Cardiac muscle cell (in vitro differentiated cells and primary cell): ENCODE data around the gene PXK. TPM values are rescaled to one million over a fixed set of nuclear protein-coding genes. Genes with fewer than 3 reads are reported as not detected.
A peak's percentile ranks its signal among the peaks of the same experiment; 100 is the strongest.

Experiments
- DNase-seq, 2 donors: peaks; one replicate each; pipeline versions ENCODE4 v3.0.0 to v3.0.0-alpha.2; 2010 to 2017; ENCODE audit warnings: low read depth in 1 of 2, low spot score in 1 of 2
- H3K27ac ChIP-seq: fragments of 200-600 bp; sonication (generic); 2 replicates; pipeline ENCODE4 v1.5.1; 2016
- H3K27me3 ChIP-seq: fragments of 200-600 bp; sonication (generic); 2 replicates; pipeline ENCODE4 v1.6.0; 2016; ENCODE audit warnings: control low read depth
- H3K36me3 ChIP-seq: fragments of 200-600 bp; sonication (generic); 2 replicates; pipeline ENCODE4 v1.5.1; 2016; ENCODE audit warnings: control low read depth
- H3K4me1 ChIP-seq: fragments of 200-600 bp; sonication (generic); 2 replicates; pipeline ENCODE4 v1.8.1; 2017; ENCODE audit warnings: low read depth, mild to moderate bottlenecking, mixed run types
- H3K4me3 ChIP-seq: fragments of 200-600 bp; sonication (generic); 2 replicates; pipeline ENCODE4 v1.5.1; 2016; ENCODE audit warnings: mild to moderate bottlenecking
- H3K9me3 ChIP-seq: fragments of 200-600 bp; sonication (generic); 2 replicates; pipeline ENCODE4 v1.5.1; 2017; ENCODE audit warnings: low read depth, mild to moderate bottlenecking, control low read depth
- CTCF ChIP-seq: IDR thresholded peaks from 2 replicates; pipeline ENCODE4 v1.5.1; 2012; ENCODE audit warnings: low read depth, mild to moderate bottlenecking, low read length
- polyA plus RNA-seq: library from polyadenylated mRNA; unstranded; fragments of >200 nt; fragmentation: Nextera tagmentation; extraction: Ambion mirVana; gene quantifications from 2 replicates; pipeline ENCODE4 v1.2.1, GENCODE V29; 2016
- total RNA-seq: library from RNA; depleted of rRNA; stranded (reverse); fragments of >200 nt; gene quantifications from 2 replicates; pipeline ENCODE4 v1.2.3, GENCODE V29; 2016

The PXK gene
- total and polyA plus RNA-seq, 2 experiments from 2014 or later = 18.1 to 26.8 TPM

- no peak for TF ChIP-seq CTCF
- no peaks in the 10 kb centered on the region for H3K4me1 ChIP-seq
- H3K36me3 ChIP-seq = no peaks in the 10 kb centered on the region
- H3K9me3 ChIP-seq = no peaks in the 10 kb centered on the region
- no peak overlapping the region for H3K4me3 ChIP-seq
- no peaks in the 10 kb centered on the region for H3K27me3 ChIP-seq
- DNase-seq = no peak
- no peak overlapping the region for H3K27ac ChIP-seq
Measured at GRCh38 chr3:58441514-58442450, 109.1 kb downstream of the PXK start.

- Histone ChIP-seq H3K27ac (no peak overlapping the region), H3K4me1 (no peaks in the 10 kb centered on the region), H3K36me3 (no peaks in the 10 kb centered on the region), H3K27me3 (no peaks in the 10 kb centered on the region), H3K4me3 (no peak overlapping the region), H3K9me3 (no peaks in the 10 kb centered on the region)
- no peak for DNase-seq
- TF ChIP-seq CTCF = no peak
Measured at GRCh38 chr3:58452176-58452575, 119.5 kb downstream of the PXK start.

- H3K4me1 ChIP-seq = no peaks in the 10 kb centered on the region
- no peaks in the 10 kb centered on the region for H3K9me3 ChIP-seq
- no peak overlapping the region for H3K4me3 ChIP-seq
- no peak for DNase-seq
- H3K27ac ChIP-seq = no peak overlapping the region
- no peaks in the 10 kb centered on the region for H3K27me3 ChIP-seq
- H3K36me3 ChIP-seq = no peaks in the 10 kb centered on the region
- no peak for TF ChIP-seq CTCF
Measured at GRCh38 chr3:58459160-58459559, 126.5 kb downstream of the PXK start.

- no peaks in the 10 kb centered on the region for H3K27me3 ChIP-seq
- H3K27ac ChIP-seq = no peak overlapping the region
- H3K36me3 ChIP-seq = no peaks in the 10 kb centered on the region
- H3K9me3 ChIP-seq = no peaks in the 10 kb centered on the region
- no peak for DNase-seq
- H3K4me1 ChIP-seq = no peaks in the 10 kb centered on the region
- H3K4me3 ChIP-seq = no peak overlapping the region
- TF ChIP-seq CTCF = no peak
Measured at GRCh38 chr3:58462829-58463180, 130.1 kb downstream of the PXK start.

GRCh38 chr3:58463181-58463941, 130.7 kb downstream of the PXK start:
- no peaks in the 10 kb centered on the region for H3K4me1 ChIP-seq
- H3K36me3 ChIP-seq = no peaks in the 10 kb centered on the region
- no peak overlapping the region for H3K27ac ChIP-seq
- DNase-seq = peak; percentile 74 to 85
- TF ChIP-seq CTCF = peak; percentile 85
- H3K27me3 ChIP-seq = no peaks in the 10 kb centered on the region
- no peaks in the 10 kb centered on the region for H3K9me3 ChIP-seq
- H3K4me3 ChIP-seq = no peak overlapping the region
